HCT116 (cell line): ENCODE data around the gene GOLGA5. TPM values are rescaled to one million over a fixed set of nuclear protein-coding genes. Genes with fewer than 3 reads are reported as not detected.
"Not testable (repeated sequence)": the region's sequence is repeated elsewhere in the genome, so short reads cannot be mapped to it uniquely, and the experiment has no call there.

Experiments used
- ATAC-seq: fragments of 200-7000 bp; cut with Tn5 transposase; 2 replicates; pipeline ENCODE4 v1.9.1; 2020; ENCODE audit warnings: mild to moderate bottlenecking, moderate library complexity
- BruUV-seq: library from RNA; stranded (reverse); fragments of 400-500 nt; replicated peaks from 2 replicates; lab custom pipeline; 2021; lab: Mats Ljungman, UMichigan
- CTCF ChIA-PET: fragments of 300-600 bp; sonication (Branson Sonifier 250); formaldehyde crosslinking; loops from one replicate; lab custom pipeline; 2021; ENCODE audit warnings: antibody characterized with exemption; lab: Charles Lee
- POLR2A ChIA-PET: fragments of 300-600, 350-600 bp; sonication (Branson Sonifier 250); formaldehyde crosslinking; loops from one replicate; lab custom pipeline; 2021; ENCODE audit warnings: antibody characterized with exemption; lab: Charles Lee
- RAD21 ChIA-PET, 2 experiments: fragments of 300-600 bp; sonication (Branson Sonifier 250); formaldehyde crosslinking; loops; one replicate each; lab custom pipeline; 2023; ENCODE audit warnings: low total read pairs in 2 of 2; ENCODE audit not compliant: uncharacterized antibody in 2 of 2, unreplicated experiment in 2 of 2, low non-redundant PET in 1 of 2; lab: Charles Lee
- DNase-seq: peaks from one replicate; pipeline ENCODE4 v3.0.0-alpha.2; 2010; ENCODE audit warnings: low read depth, low spot score
- H2AFZ ChIP-seq: fragments of 200-600 bp; shearing (Covaris generic), sonication (generic); 2 replicates; pipeline ENCODE4 v1.6.1; 2017; ENCODE audit warnings: low read depth, mixed run types, mixed read lengths, antibody characterized with exemption, low read length; ENCODE audit not compliant: poor library complexity, severe bottlenecking
- H3K27ac ChIP-seq: 2 replicates; pipeline ENCODE4 v1.5.1; 2012; ENCODE audit warnings: low read depth, low read length
- H3K27me3 ChIP-seq: fragments of 200-600 bp; sonication (generic); 2 replicates; pipeline ENCODE4 v1.6.1; 2016; ENCODE audit warnings: mixed run types, low read length, mixed read lengths; ENCODE audit not compliant: insufficient read depth
- H3K36me3 ChIP-seq, 2 experiments: fragments of 200-500 bp in 1 of 2; fragments of 200-600 bp in 1 of 2; sonication (Bioruptor generic) in 1 of 2; sonication (generic) in 1 of 2; 2 replicates each; pipeline versions ENCODE4 v1.5.1 to v1.6.1; 2014 to 2016; ENCODE audit warnings: low read length in 2 of 2, inconsistent platforms in 1 of 2, mixed read lengths in 1 of 2, mixed run types in 1 of 2; ENCODE audit not compliant: insufficient read depth in 2 of 2, control insufficient read depth in 1 of 2
- H3K4me1 ChIP-seq, 2 experiments: fragments of 200-600 bp in 1 of 2; sonication (generic) in 1 of 2; 2 replicates each; pipeline versions ENCODE4 v1.5.1 to v1.6.1; 2012 to 2017; ENCODE audit warnings: low read length in 2 of 2, inconsistent platforms in 1 of 2, mild to moderate bottlenecking in 1 of 2, mixed read lengths in 1 of 2, mixed run types in 1 of 2, moderate library complexity in 1 of 2; ENCODE audit not compliant: insufficient read depth in 2 of 2, control insufficient read depth in 1 of 2
- H3K4me2 ChIP-seq: fragments of 200-600 bp; sonication (generic); 2 replicates; pipeline ENCODE4 v1.6.1; 2017; ENCODE audit warnings: mixed run types, low read length, mixed read lengths
- H3K4me3 ChIP-seq, 2 experiments: fragments of 200-600 bp in 1 of 2; sonication (generic) in 1 of 2; replicated peaks in 1 of 2; 2 replicates each; pipeline ENCODE4 v1.5.1; 2011 to 2016; ENCODE audit warnings: low read length in 2 of 2, control low read depth in 1 of 2, low read depth in 1 of 2, mild to moderate bottlenecking in 1 of 2, mixed read lengths in 1 of 2, mixed run types in 1 of 2
- H3K79me2 ChIP-seq: fragments of 200-600 bp; sonication (generic); 2 replicates; pipeline ENCODE4 v1.6.1; 2017; ENCODE audit warnings: mild to moderate bottlenecking, mixed run types, low read length, moderate library complexity, mixed read lengths; ENCODE audit not compliant: insufficient read depth
- H3K9ac ChIP-seq: fragments of 200-600 bp; sonication (generic); 2 replicates; pipeline ENCODE4 v1.6.1; 2016; ENCODE audit warnings: low read length, mixed read lengths
- H3K9me2 ChIP-seq: fragments of 200-600 bp; sonication (generic), shearing (Covaris generic); 2 replicates; pipeline ENCODE4 v1.6.1; 2017; ENCODE audit warnings: mixed run types, mild to moderate bottlenecking, moderate library complexity; ENCODE audit not compliant: insufficient read depth
- H3K9me3 ChIP-seq, 2 experiments: fragments of 200-500 bp in 1 of 2; fragments of 200-600 bp in 1 of 2; sonication (Bioruptor generic) in 1 of 2; sonication (generic) in 1 of 2; 2 replicates each; pipeline ENCODE4 v1.6.1; 2014 to 2017; ENCODE audit warnings: low read length in 2 of 2, mixed read lengths in 2 of 2, inconsistent platforms in 1 of 2, low read depth in 1 of 2, mild to moderate bottlenecking in 1 of 2, mixed run types in 1 of 2, moderate library complexity in 1 of 2; ENCODE audit not compliant: control insufficient read depth in 1 of 2, insufficient read depth in 1 of 2
- H4K20me1 ChIP-seq: fragments of 200-600 bp; sonication (generic), shearing (Covaris generic); 2 replicates; pipeline ENCODE4 v1.6.1; 2017; ENCODE audit warnings: mixed run types, mild to moderate bottlenecking, moderate library complexity; ENCODE audit not compliant: insufficient read depth
- JUND ChIP-seq: IDR thresholded peaks from 2 replicates; pipeline ENCODE4 v1.6.1; 2012
- SIN3A ChIP-seq: IDR thresholded peaks from 2 replicates; pipeline ENCODE4 v1.6.1; 2012; ENCODE audit warnings: low read depth
- ZFX ChIP-seq: fragments of 450-650 bp; IDR thresholded peaks from 2 replicates; pipeline ENCODE4 v1.6.1; 2017
- ZNF274 ChIP-seq: fragments of 200-500 bp; sonication (Bioruptor generic); IDR thresholded peaks from 2 replicates; pipeline ENCODE4 v1.6.1; 2014; ENCODE audit warnings: mild to moderate bottlenecking, low read depth, low read length, inconsistent platforms
- intact Hi-C: fragments of 100-400 bp; cut with micrococcal nuclease; formaldehyde crosslinking; loops from 2 replicates; pipeline ENCODE4 v1.10.0; 2022
- total RNA-seq: library from RNA; stranded (reverse); gene quantifications from one replicate; pipeline ENCODE4 v1.2.1, GENCODE V29; 2021; ENCODE audit not compliant: unreplicated experiment

The GOLGA5 gene
- total RNA-seq, 1 experiment from 2014 or later, result 24.4 TPM

DNA sequence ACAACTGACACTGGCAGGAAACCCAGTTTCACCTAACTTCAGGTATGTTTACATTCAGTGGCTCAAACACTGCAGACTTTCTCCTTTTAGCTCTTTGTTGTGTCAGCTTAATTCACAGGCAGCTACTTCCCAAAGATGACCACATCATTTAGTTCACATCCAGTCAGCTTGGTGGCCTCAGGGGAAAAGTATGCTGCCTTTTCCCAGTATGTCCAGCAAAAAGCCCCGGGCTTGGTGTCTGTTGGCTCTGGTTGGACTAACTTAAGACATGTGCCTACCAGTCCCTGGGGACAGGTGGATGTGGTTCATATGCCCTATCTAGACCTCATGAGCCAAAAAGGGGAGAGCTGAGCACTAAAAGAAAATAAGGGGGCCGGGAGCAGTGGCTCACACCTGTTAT is 56.4 kb downstream of the GOLGA5 start:
- Histone ChIP-seq H3K9me3 (no peaks in the 10 kb centered on the region), H3K4me2 (no peak overlapping the region), H3K27me3 (no peaks in the 10 kb centered on the region), H3K36me3 (no peaks in the 10 kb centered on the region), H3K4me3 (no peak overlapping the region), H3K4me1 (peaks cover 0 to 6% of the 10 kb centered on the region in 2 experiments; a peak in 1 of 4 replicates), H2AFZ (no peak overlapping the region), H3K27ac (no peak overlapping the region), H4K20me1 (no peaks in the 10 kb centered on the region), H3K9me2 (no peaks in the 10 kb centered on the region), H3K9ac (no peak overlapping the region), H3K79me2 (no peaks in the 10 kb centered on the region)
- ChIA-PET POLR2A (no interaction called here), RAD21 (no interaction called here), CTCF (no interaction called here)
- no peak for ATAC-seq
- no peak for TF ChIP-seq SIN3A
- TF ChIP-seq JUND, result no peak
- TF ChIP-seq ZFX, result no peak
- TF ChIP-seq ZNF274, result no peak
- DNase-seq, result no peak
- intact Hi-C loops, result no loop called here
- no TSS peak for BruUV-seq

GRCh38 chr14:92853136-92853535 is 59.0 kb downstream of the GOLGA5 start:
- RAD21 ChIA-PET, intact Hi-C loops, H3K4me2 ChIP-seq: not testable (repeated sequence)

More at GRCh38 chr14:92853136-92853535, 59.0 kb downstream of the GOLGA5 start:
- H3K4me3 ChIP-seq, ATAC-seq, POLR2A ChIA-PET, H3K9me3 ChIP-seq, H3K27me3 ChIP-seq, H3K9ac ChIP-seq, H4K20me1 ChIP-seq, H3K9me2 ChIP-seq, DNase-seq, BruUV-seq, H3K4me1 ChIP-seq, H3K36me3 ChIP-seq, H2AFZ ChIP-seq, H3K79me2 ChIP-seq, H3K27ac ChIP-seq: not testable (repeated sequence)
- CTCF ChIA-PET, result interaction anchor here (0.6 kb wide), 1 partner anchor 26 kb away, joined by 3 read pairs; no protein-coding TSS in a partner anchor
